Suppressor macrophage (primary cell): Measurements from ENCODE around the gene CLCN1.
"Not testable (repeated sequence)": the region's sequence is repeated elsewhere in the genome, so short reads cannot be mapped to it uniquely, and the experiment has no call there.

ENCODE experiments used
- DNase-seq, 4 experiments: peaks; one replicate each; pipeline ENCODE4 v3.0.0-alpha.2; 2020 to 2022

The CLCN1 gene

DNA sequence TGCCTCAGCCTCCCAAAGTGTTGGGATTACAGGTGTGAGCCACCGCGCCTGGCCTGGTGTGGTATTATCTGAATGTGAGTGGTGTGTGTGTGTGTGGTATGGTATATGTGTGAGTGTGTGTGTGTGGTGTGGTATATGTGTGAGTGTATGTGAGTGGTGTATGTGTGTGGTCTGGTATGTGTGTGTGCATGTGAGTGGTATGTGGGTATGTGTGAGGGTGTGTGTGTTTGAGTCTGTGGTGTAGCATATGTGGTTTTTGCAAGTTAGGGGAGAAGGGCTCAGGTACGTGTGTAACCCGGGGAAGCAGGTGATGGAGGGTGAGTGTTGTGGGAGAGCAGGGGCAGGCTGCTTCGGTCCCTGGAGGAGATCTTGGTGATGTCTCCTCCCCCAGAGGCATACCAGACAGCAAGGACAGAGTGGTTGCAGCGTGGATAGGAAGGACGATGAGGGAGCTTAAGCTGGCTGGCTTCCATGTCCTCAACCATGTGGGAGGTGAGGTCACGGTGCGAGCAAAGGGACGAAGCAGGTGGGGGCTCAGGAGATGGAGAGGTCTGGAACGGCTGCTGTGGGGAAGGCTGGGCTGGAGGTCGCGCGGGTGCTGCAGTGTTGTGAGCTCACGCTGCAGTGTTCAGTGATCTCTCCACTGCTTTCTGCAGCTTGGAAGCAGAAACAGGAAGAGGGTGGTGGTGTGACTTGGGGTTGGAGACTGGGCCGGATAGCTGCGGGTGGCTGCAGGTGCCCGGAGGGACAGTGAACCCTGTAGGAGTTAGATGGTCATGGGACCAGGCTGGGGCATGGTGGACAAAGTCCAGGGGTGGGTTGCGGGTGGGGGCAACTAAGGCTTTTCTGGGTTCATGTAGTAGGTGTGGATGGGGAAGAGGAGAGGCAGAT, 70.2 kb downstream of the CLCN1 start:
- peak; percentile 75 to 83 (median 80) for DNase-seq

DNA sequence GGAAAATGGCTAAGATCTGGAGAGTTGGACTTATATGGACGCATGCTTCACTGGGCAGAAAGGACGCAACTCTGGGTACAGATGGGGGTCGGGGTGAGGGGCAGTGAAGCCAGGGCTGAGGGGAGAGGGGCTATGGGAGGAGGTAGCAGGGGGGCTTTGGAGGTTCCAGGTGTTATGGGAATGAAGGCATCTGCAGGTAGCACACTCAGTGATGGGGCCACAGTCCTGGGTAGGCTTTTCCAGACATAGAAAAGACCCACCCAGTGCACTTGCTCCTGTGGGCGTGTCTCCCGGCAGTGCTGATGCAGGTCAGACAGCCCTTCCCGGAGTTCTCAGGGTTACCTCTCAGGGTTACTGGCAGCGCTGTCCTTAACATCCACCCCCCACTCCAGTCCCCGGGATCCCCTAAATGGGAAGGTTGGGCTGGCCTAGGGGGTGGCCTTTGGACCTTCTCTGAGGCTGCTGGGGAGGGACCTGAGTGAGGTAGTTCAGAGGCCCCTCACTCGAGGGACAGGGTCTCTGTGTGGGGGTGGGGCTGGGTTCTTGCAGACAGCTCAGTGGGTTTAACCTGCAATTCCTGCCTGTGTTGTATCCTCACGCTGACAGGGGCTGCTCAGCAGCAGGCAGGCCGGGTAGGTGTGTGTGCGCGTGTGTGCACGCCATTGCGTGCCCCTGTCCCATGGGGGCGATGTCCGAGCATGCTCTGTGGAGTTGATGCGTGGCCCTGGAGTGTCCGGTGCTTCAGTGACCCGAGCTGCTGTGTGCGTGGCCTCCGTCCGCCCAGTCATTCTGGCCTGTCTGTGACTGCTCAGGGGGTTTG, 71.5 kb downstream of the CLCN1 start:
- no peak for DNase-seq

DNA sequence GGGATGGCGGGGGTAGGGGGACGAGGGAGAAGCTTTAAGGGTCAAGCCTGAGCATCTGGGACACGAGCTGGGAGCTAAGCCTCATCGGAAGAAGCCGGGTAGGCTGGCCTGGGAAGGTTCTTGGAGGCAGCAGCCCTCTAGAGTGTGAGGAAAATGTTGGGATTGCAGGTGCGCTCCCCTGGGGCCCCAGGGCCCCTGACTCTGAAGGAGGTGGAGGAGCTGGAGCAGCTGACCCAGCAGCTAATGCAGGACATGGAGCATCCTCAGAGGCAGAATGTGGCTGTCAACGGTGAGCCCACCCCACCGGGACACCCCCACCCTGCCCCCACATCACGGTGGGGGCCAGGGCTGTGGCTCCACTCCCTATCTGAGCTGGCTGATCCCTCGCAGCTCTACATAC, 72.1 kb downstream of the CLCN1 start:
- DNase-seq, result no peak

DNA sequence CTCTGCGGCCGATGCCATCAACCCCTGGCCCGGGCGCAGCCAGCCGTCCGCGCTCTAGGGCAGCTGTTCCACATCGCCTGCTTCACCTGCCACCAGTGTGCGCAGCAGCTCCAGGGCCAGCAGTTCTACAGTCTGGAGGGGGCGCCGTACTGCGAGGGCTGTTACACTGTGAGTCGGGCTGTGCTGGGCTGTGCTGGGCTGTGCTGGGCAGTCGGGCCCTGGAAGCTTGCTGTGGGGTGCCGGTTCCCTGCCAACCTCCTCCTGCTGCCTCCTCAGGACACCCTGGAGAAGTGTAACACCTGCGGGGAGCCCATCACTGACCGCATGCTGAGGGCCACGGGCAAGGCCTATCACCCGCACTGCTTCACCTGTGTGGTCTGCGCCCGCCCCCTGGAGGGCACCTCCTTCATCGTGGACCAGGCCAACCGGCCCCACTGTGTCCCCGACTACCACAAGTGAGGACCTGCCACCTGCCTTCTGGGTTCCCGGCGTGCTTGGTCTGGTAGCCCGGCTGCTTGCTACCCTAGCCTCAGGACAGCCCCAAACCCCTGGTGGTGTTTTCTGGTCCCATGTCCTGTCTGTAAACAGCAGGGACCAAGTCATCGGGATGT, 72.7 kb downstream of the CLCN1 start:
- DNase-seq, result no peak

DNA sequence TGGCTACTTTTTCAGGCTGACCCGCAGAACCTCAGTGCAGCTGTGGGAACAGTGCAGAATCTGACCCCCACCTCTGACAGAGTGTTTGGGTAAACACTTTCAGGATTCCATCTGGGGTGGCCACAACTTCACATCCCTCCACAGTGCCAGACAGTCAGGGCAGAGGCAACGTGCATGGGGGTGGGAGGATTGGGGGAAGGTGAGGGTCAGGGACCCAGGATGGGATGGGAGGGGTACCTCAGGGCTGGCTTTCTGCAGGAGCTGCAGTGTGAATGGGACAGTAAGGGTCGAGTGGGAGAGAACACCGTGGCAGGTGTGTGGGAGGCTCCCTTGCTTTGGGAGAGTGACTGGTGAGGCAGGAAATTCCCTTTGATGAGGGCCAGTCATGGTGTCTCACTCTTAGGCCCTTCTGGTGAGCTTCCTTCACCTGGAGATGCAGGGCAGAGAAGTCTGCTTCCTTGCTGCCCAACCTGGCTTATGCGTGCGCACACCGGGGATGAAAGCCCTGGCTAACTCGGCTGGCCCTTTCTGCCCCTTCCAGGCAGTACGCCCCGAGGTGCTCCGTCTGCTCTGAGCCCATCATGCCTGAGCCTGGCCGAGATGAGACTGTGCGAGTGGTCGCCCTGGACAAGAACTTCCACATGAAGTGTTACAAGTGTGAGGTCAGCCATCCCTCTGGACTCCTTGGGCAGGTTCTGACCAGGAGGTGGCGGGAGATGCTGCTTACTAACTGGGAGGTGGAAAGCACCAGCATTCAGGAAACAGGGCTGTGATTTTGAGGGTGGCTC, 73.6 kb downstream of the CLCN1 start:
- DNase-seq, result no peak

DNA sequence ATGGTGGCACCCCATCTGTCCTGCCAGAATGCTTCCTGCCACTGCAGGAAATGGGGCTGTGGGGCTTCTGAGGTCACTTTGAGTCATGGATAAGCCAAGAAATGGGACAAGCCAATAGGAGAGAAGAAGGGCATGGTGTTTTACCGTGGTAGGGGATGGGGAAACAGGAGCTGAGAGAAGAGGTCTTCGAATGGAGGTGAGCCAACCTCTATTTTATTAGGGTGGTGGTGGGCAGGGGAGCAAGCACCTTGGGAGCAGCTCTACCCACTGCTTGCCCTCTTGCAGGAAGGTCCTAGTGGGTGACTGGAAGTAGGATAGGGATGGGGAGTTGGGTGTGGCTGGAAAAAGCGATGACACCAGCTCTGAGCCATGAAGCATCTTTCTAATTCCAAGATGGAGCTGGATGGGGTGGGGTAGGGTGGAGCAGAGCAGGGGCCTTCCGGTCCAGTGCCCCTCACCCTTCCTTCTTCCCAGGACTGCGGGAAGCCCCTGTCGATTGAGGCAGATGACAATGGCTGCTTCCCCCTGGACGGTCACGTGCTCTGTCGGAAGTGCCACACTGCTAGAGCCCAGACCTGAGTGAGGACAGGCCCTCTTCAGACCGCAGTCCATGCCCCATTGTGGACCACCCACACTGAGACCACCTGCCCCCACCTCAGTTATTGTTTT, 74.3 kb downstream of the CLCN1 start:
- no peak for DNase-seq

DNA sequence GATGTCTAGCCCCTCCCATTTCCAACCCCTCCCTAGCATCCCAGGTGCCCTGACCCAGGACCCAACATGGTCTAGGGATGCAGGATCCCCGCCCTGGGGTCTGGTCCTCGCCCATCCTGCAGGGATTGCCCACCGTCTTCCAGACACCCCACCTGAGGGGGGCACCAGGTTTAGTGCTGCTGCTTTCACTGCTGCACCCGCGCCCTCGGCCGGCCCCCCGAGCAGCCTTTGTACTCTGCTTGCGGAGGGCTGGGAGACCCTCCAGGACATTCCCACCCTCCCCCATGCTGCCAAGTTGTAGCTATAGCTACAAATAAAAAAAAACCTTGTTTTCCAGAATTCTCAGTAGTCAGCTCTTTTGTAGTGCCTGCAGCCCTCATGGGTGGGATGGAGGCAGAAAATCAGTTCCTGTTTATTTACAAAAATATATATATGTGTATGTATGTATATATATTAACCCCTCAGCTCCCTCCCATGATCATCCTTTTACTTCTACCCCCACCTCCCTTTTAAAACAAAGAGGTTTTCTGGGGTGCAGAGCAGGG, 74.9 kb downstream of the CLCN1 start:
- DNase-seq, result no peak

DNA sequence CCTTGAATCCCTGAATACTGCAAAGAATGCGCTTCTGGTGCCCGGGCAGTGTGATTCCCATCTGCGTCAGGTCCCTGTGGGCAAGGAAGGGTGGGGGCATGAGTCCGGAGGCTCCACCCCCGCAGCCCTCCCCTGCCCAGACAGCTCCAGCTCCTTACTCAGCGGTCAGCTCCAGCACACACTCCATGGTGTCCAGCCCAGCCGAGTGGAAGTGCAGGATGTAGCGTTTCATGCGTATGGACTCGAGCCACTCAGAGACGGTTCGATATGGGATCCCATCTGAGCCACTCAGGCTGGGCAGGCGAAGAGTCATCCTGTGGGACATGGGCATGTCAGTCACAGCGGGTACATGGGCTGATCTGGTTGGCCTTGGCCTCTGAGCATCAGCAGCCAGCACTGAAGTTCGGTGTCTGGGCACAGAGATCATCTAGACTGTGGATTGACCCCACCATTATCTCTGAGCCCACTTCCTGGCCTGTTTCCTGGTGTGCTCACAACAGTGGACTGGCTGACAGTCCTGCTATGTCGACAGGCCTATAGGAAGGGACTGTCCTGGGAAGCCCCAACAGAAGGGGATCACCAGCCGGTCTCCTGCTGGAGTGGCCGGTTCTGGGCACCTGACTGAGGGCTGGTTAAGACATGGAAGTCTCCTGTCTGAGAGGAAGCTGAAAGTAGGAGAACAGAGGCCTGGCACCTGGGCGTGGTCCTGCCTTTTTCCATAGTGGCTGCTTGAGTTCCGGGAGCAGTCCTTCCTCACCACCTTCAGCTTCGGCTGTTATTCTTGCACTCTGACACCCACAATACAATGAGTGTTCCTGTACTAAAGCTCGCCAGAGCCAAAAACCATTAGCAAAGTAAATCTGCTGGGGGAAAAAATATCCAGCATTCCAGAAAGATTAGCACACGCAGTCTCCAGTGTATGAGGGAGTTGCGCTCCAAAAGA, 75.8 kb downstream of the CLCN1 start:
- DNase-seq, result no peak

DNA sequence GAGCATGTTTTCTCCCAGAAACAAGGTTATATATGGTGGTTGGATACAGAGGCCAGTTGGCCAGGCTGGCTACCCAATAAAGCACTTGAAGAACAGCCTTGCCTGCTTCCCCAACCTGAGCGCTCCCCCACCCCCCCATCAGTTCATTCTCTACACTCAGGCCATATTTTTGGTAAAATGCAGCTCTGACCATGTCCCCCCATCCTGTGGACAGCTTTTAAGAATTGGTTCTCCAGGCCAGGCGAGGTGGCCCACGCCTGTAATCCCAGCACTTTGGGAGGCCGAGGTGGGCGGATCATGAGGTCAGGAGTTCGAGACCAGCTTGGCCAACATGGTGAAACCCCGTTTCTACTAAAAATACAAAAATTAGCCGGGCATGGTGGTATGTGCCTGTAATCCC, 76.5 kb downstream of the CLCN1 start:
- DNase-seq, result not testable (repeated sequence)

DNA sequence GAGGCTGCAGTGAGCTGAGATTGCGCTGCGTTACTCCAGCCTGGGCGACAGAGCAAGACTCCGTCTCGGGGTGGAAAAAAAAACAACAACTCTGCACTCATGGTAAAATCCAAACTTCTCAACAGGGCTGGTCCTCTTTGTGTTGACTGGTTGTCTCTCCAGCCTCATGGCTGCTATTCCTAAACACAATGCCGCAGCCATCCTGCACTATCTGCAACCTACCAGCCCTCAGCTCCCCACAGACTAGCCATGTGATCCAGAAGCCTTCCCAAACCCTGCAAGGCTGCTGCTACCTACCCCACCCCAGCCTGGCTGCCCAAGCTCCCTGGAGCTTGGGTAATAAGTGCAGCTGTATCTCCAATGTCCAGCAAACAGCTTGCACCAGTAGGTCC, 77.0 kb downstream of the CLCN1 start:
- no peak for DNase-seq

DNA sequence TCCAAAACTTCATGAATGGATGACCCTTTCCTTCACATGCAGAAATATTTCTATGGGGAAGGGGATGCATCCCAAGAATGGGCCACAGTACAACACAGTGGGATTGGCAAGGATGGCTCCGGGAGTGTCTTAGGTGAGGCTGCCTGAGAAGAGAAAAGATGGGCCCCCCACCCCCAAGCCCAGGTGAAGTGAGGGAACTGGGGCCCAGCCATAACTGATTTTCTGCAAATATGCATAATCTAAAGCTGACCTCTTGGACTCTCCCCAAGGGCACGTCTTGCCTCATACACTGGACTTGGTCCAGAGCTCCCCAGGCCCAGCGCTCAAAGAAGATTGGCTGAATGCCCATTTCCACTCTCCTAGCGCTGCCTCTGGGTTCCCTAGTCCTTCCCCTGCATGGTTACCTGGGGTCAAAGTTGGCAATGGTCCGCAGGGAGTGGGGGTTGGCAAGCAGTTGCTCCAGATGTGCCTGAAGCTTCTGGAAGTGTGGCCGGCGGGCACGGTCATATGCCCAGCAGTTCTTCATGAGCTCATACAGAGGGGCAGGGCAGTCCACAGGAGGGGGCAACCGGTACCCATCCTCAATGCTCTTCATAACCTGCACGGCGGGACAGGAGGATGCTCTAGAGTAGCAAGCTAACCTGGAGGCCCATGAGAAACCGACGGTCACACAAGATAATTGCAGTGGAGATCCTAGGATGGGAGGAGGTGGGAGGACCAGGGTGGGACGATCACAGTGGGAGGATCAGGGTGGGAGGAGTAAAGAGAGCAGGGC, 77.5 kb downstream of the CLCN1 start:
- DNase-seq, result peak; percentile 43 to 67 (median 56)

DNA sequence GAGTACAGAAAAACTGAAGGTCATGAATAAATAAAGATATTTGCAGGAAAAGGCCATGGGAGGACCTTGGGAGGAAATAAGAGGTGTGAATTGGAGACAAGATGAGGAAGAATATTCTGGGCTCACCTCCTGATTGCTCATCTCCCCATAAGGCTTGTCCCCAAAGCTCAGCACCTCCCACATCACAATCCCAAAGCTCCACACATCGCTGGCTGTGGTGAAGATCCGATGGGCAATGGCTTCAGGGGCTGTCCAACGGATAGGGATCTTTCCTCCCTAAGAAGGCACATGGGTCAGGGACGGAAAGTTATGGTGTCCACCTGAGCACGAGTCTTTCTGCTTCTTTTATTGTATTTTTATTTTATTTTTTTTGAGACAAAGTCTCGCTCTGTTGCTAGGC, 78.2 kb downstream of the CLCN1 start:
- DNase-seq, result no peak

DNA sequence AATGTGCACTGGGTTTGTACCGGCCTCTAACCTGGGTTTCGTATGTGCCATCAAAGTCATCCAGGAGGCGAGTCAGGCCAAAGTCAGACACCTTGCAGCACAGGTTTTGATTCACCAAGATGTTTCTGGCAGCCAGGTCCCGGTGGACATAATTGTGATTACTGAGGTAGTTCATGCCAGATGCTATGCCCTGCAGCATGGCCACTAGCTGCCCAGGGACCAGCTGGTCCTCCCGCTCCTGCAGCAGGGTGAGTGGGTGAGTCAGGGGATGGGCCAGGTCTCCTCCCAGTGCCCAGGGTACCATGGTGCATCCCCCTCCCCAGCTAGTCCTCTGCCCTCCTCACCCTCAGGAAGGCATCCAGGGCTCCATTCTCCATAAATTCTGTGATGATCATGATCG, 78.9 kb downstream of the CLCN1 start:
- DNase-seq, result no peak

DNA sequence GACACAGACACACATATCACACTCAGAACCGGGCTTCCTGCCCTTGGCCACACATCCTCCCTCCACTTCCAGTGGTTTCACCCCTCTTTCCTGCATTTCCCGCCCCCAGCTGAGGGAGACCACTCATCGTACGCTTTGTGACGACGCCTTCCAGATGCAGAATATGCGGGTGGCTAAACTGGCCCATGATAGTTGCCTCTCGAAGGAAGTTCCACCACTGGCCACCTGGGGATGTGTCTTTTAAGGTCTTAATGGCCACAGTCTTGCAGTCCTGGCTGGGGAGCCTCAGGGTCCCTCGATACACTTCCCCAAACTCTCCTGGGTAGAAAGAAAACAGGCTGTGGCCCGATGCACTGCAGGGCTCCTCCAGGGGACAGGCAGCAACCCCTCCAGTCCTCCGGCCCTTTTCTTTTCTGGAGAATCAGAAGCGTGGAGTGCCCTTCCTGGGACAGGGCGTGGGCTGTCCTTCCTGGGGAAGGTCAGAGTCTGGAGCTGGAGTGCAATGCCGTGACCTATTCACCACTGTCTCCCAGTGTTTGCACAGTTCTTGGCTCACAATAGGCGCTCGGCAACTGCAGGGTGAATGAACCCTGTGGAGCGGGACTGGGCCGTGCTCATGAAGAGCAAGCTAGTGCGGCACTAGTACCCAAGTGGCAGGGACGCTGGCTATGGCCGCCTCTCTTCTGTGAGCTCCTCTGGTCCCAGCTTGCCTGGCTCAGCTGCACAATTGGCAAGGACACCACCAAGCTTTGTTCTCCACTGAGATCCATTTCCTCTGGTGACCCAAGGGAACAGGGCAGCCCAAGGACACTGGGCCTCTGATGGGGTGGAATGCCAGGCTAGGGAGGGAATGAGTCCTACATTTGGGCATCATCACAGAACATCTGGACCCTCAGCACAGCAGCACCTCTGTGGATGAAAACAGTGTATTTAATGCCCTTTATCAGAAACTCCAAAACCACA, 79.6 kb downstream of the CLCN1 start:
- DNase-seq, result peak; percentile 62 to 76 (median 72)

DNA sequence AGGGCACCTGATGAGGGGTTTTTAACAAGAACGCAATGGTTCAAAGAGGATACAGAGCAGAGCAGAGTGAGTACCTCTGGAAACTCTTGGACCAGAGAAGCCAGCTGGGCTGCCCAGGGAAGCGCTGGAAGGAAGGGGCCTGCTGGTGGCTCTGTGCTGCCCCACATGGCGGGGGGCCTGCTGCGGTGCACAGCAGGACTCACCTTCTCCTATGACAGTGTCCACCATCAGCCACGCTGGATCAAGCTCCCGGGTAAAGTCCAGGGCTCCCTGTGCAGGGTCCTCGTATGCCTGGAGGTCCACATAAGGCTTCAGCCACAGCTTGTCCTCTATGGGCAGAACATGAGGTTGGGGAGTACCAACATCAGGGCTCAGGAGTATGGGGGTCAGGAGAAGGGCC, 80.3 kb downstream of the CLCN1 start:
- no peak for DNase-seq

DNA sequence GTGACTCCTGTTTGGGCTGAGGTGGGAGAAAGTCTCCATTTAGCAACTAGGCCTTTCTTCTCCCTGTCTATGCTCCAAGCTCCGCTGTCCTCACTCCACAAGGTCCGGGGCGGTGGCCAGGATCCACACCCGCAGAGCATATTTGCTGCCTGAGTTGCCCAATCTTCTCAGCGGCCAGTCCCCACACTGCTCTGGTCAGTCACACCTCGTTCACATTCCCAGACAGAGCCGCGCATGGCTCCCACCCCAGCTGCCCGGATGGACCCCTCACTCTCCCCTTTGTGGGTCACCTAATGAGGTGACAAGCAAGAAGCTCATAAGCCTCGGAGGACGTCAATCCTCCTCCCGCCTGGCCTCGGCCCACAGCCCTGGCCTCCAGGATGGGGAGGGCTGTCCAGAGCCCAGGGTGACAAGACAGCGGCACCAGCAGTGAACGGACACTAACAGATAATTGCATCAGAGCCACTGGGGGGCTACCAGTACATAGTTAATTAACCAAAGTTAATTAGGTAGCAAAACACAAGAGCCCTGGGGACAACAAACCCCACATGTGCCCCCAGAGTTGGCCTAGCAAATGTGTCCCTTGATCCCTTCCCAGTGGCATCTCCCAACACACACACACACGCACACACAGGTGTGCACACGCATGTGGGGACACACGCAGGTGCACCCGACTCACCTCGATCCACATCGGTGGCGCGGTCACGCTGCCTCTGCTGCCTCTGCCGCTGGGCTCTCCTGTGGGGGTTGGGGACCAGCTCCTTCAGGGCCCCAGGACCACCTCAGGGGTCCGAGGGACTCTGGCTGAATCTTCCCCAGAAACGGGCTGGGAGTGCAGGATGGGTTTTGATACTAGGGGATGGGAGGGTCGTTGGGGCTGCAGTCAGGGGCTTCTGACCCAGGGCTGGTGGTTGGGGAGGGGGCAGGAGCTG, 81.0 kb downstream of the CLCN1 start:
- no peak for DNase-seq
